GM12878 (cell line): ENCODE measurements around the gene P2RX4. TPM values are rescaled to one million over a fixed set of nuclear protein-coding genes. Genes with fewer than 3 reads are reported as not detected.
A peak's percentile ranks its signal among the peaks of the same experiment; 100 is the strongest.

Experiments
- ATAC-seq: fragments of 200-7000 bp; cut with Tn5 transposase; 3 replicates; pipeline ENCODE4 v1.9.1; 2020; ENCODE audit warnings: mild to moderate bottlenecking, moderate library complexity
- BruUV-seq: library from RNA; stranded (reverse); fragments of 400-500 nt; replicated peaks from 2 replicates; lab custom pipeline; 2021; lab: Mats Ljungman, UMichigan
- CTCF ChIA-PET: fragments of 300-600 bp; sonication (Branson Sonifier 250); formaldehyde crosslinking; extraction: SDS; loops from one replicate; lab custom pipeline; 2021; ENCODE audit warnings: inconsistent platforms; lab: Yijun Ruan, JAX
- POLR2A ChIA-PET: fragments of 350-600 bp; formaldehyde crosslinking; extraction: SDS; loops from one replicate; lab custom pipeline; 2021; ENCODE audit warnings: inconsistent platforms; lab: Charles Lee
- RAD21 ChIA-PET: fragments of 300-600 bp; sonication (Branson Sonifier 250); formaldehyde crosslinking; loops from one replicate; lab custom pipeline; 2023; ENCODE audit warnings: antibody characterized with exemption; ENCODE audit not compliant: unreplicated experiment; lab: Charles Lee
- SMC1A ChIA-PET: fragments of 300-600 bp; sonication (Branson Sonifier 250); formaldehyde crosslinking; loops from one replicate; lab custom pipeline; 2023; ENCODE audit not compliant: unreplicated experiment, uncharacterized antibody; lab: Charles Lee
- DNase-seq: peaks from one replicate; pipeline ENCODE4 v3.0.0-alpha.2; 2011; ENCODE audit warnings: low read depth, low spot score
- FAIRE-seq: peaks from 3 replicates; lab custom pipeline; 2011; peaks lifted over from hg19 to GRCh38; lab: Jason Lieb, UNC
- H2AFZ ChIP-seq: 2 replicates; pipeline ENCODE4 v1.6.0; 2011; ENCODE audit warnings: low read depth, low read length, control low read depth; ENCODE audit not compliant: control insufficient read depth
- H3K27ac ChIP-seq: 2 replicates; pipeline ENCODE4 v1.5.1; 2011; ENCODE audit warnings: control low read depth; ENCODE audit not compliant: control insufficient read depth, insufficient read depth
- H3K27me3 ChIP-seq, 2 experiments: replicated peaks in 1 of 2; 2 replicates each; pipeline versions ENCODE4 v1.6.0 to v1.6.1; 2011; ENCODE audit warnings: low read length in 1 of 2; ENCODE audit not compliant: control insufficient read depth in 2 of 2, insufficient read depth in 2 of 2
- H3K36me3 ChIP-seq, 2 experiments: 2 replicates each; pipeline ENCODE4 v1.5.1; 2011; ENCODE audit warnings: low read length in 1 of 2; ENCODE audit not compliant: control insufficient read depth in 2 of 2, insufficient read depth in 2 of 2
- H3K4me1 ChIP-seq: 2 replicates; pipeline ENCODE4 v1.6.1; 2011; ENCODE audit warnings: mild to moderate bottlenecking, low read length, moderate library complexity, mixed read lengths; ENCODE audit not compliant: control insufficient read depth, insufficient read depth
- H3K4me2 ChIP-seq: 2 replicates; pipeline ENCODE4 v1.6.0; 2011; ENCODE audit warnings: control low read depth; ENCODE audit not compliant: control insufficient read depth, insufficient read depth
- H3K4me3 ChIP-seq: fragments of 200-600 bp; sonication (generic); 2 replicates; pipeline ENCODE4 v1.5.1; 2016
- H3K79me2 ChIP-seq: 2 replicates; pipeline ENCODE4 v1.6.0; 2011; ENCODE audit warnings: low read length; ENCODE audit not compliant: control insufficient read depth, insufficient read depth
- H3K9ac ChIP-seq: 2 replicates; pipeline ENCODE4 v1.8.0; 2011; ENCODE audit warnings: low read length, control low read depth, mixed read lengths; ENCODE audit not compliant: control insufficient read depth, insufficient read depth
- H3K9me3 ChIP-seq: replicated peaks from 3 replicates; pipeline ENCODE4 v1.5.1; 2011; ENCODE audit warnings: mild to moderate bottlenecking, low read length; ENCODE audit not compliant: control insufficient read depth, insufficient read depth
- H4K20me1 ChIP-seq: 2 replicates; pipeline ENCODE4 v1.6.0; 2011; ENCODE audit not compliant: control insufficient read depth, insufficient read depth
- POLR2A ChIP-seq: IDR thresholded peaks from 2 replicates; pipeline ENCODE4 v1.6.1; 2011; ENCODE audit warnings: low read depth, mild to moderate bottlenecking, low read length
- TARDBP ChIP-seq: IDR thresholded peaks from 2 replicates; pipeline ENCODE4 v1.6.1; 2016; ENCODE audit warnings: borderline replicate concordance
- TBL1XR1 ChIP-seq: IDR thresholded peaks from 2 replicates; pipeline ENCODE4 v1.6.1; 2012; ENCODE audit warnings: low read depth, low read length, improper control_type of control experiment
- WGBS: methylation state at CpG from one replicate; pipeline ENCODE4 v1.1.6; 2016; ENCODE audit warnings: low lambda C conversion rate; ENCODE audit not compliant: insufficient replicate concordance, insufficient coverage; ENCODE audit errors: missing lambda C conversion rate; 5-methylcytosine and 5-hydroxymethylcytosine counted together
- in situ Hi-C: fragments of 300-500 bp; cut with MboI; formaldehyde crosslinking; loops from 9 replicates; pipeline ENCODE4 v1.14.3; 2018; ENCODE audit warnings: mixed read lengths
- intact Hi-C: fragments of 100-400 bp; cut with micrococcal nuclease; formaldehyde crosslinking; loops from one replicate; pipeline ENCODE4 v1.14.2; 2022; ENCODE audit not compliant: unreplicated experiment
- polyA plus RNA-seq, 11 experiments: library from polyadenylated mRNA; depleted of rRNA in 4 of 11; unstranded in 6 of 11; stranded (reverse) in 5 of 11; fragments of >200 nt; fragmentation: Nextera tagmentation in 4 of 11; fragmentation: Illumina TruSeq in 1 of 11; extraction: Ambion mirVana in 4 of 11; extraction: Trizol in 1 of 11; gene quantifications; 1 replicate in 1 of 11; 2 replicates in 10 of 11; pipeline versions ENCODE4 v1.2.1 to v1.2.3, GENCODE V29; 2011 to 2016; ENCODE audit warnings: inconsistent platforms in 2 of 11, missing spikeins in 2 of 11, low read depth in 1 of 11
- total RNA-seq, 4 experiments: library from RNA; depleted of rRNA in 3 of 4; stranded (reverse); fragments of >200 nt in 3 of 4; fragmentation: Illumina TruSeq in 1 of 4; extraction: Trizol in 1 of 4; gene quantifications; 2 replicates each; pipeline versions ENCODE4 v1.2.1 to v1.2.3, GENCODE V29; 2013 to 2021
- TF ChIP-seq, protein P1 (sequence below): fragments of 450-650 bp; IDR thresholded peaks from 2 replicates; pipeline ENCODE4 v1.6.1; 2017; ENCODE audit warnings: mild to moderate bottlenecking

The P2RX4 gene
- total and polyA plus RNA-seq, 10 of the 15 experiments (the other 5 are each of a cell fraction or from before 2014, with no cell fraction given) = 9.0 to 43.4 (median 20.5) TPM

DNA sequence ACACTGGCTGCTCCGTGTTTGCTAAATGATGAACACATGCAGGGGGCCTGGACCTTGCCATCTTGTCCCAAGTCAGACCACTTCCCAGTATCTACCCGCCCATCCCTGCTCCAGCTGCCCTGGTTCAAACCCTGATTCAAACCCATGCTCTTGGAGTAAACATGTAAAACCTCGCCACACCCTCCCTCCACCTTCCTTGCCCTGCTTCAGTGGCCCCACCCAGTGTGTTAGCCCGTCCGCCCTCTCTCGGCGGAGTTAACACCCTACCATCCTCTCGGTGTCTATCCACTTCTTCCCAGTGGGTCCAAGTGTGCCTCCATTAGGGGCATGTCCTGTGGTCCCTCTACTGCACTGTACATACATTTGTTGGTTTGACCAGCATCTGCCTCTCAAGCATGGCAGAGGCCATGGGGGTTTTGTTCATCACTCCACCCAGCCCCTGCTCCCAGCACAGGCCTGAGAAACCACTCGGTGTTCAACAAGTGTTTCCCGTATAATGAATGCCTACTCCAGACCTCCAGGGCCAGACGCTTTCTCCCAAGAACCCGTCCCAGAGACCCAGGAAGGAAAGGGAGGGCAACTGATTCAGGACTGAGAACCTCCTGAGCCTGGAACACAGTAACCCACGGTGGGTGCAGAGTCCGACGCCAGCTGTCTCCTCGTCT, 37.1 kb downstream of the P2RX4 start:
- SMC1A ChIA-PET = interaction anchor here (1.9 to 2.5 kb wide), 2 partner anchors 8 to 11 kb away, joined by 15 to 20 read pairs; no protein-coding TSS in a partner anchor
- no peak overlapping the region for H3K27ac ChIP-seq
- no peak overlapping the region for H3K4me3 ChIP-seq
- 0 out of 2 replicates have a peak, but pooled peaks have one; percentile 32 for TF ChIP-seq POLR2A
- TF ChIP-seq, protein P1, sequence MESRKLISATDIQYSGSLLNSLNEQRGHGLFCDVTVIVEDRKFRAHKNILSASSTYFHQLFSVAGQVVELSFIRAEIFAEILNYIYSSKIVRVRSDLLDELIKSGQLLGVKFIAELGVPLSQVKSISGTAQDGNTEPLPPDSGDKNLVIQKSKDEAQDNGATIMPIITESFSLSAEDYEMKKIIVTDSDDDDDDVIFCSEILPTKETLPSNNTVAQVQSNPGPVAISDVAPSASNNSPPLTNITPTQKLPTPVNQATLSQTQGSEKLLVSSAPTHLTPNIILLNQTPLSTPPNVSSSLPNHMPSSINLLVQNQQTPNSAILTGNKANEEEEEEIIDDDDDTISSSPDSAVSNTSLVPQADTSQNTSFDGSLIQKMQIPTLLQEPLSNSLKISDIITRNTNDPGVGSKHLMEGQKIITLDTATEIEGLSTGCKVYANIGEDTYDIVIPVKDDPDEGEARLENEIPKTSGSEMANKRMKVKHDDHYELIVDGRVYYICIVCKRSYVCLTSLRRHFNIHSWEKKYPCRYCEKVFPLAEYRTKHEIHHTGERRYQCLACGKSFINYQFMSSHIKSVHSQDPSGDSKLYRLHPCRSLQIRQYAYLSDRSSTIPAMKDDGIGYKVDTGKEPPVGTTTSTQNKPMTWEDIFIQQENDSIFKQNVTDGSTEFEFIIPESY = no peak
- no peak for TF ChIP-seq TBL1XR1
- TF ChIP-seq TARDBP = no peak
- CTCF ChIA-PET = interaction anchor here (0.6 kb wide), 1 partner anchor 28 kb away, joined by 4 read pairs; no protein-coding TSS in a partner anchor
- 97% methylated on average over 16 of the region's 16 CpGs for WGBS
- in situ Hi-C loops = no loop called here
- H4K20me1 ChIP-seq = no peaks in the 10 kb centered on the region
- no peak overlapping the region for H3K4me2 ChIP-seq
- peaks cover 9 to 23% of the 10 kb centered on the region in 2 experiments; a peak in 3 of 4 replicates for H3K36me3 ChIP-seq
- no peaks in the 10 kb centered on the region for H3K27me3 ChIP-seq
- H3K9ac ChIP-seq = no peak overlapping the region
- H3K79me2 ChIP-seq = no peaks in the 10 kb centered on the region
- no TSS peak for BruUV-seq
- ATAC-seq (no peak), FAIRE-seq (no peak), DNase-seq (no peak)
- peaks cover 15% of the 10 kb centered on the region for H3K4me1 ChIP-seq
- no peaks in the 10 kb centered on the region for H3K9me3 ChIP-seq
- intact Hi-C loops = no loop called here
- POLR2A ChIA-PET = no interaction called here
- no peak overlapping the region for H2AFZ ChIP-seq
- RAD21 ChIA-PET = no interaction called here
